ENCODE results near the gene PDIK1L.

DNA sequence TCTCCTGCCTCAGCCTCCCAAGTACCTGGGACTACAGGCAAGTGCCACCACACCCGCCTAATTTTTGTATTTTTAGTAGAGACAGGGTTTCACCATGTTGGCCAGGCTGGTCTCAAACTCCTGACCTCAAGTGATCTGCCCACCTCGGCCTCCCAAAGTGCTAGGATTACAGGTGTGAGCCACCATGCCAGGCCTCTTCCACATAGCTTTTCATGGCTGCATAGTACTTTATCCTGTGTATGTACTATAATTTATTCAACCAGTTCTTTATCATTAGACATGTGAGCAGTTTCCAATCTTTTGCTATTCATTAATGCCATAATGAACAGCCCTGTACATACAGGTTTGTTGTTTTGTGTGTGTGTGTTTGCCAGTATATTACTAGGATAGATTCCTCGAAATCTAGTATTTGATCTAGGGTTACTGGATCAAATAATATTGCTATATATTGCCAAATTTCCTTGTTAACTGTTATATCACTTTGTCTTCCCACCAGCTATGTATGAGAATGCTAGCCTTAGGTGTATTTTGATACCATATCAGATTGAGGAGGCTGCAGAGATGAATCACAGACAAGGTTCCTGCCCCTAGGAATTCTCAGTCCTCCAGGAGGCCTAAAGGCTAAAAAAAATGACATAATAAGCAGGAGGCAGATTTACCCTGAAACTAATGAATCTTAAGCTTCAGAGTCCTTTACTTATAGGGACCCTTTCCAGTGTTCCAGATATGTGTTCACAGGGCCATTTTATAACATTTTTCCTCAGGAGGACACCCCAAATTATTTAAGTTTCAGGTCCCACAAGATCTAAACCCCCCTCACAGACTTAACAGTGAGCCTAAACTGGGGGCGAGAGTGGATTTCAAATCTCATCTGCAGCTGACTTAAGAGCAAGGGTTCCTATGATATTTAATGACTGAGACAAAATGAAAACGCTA, 2.1 kb upstream of the PDIK1L start:
- TF ChIP-seq, protein P1, sequence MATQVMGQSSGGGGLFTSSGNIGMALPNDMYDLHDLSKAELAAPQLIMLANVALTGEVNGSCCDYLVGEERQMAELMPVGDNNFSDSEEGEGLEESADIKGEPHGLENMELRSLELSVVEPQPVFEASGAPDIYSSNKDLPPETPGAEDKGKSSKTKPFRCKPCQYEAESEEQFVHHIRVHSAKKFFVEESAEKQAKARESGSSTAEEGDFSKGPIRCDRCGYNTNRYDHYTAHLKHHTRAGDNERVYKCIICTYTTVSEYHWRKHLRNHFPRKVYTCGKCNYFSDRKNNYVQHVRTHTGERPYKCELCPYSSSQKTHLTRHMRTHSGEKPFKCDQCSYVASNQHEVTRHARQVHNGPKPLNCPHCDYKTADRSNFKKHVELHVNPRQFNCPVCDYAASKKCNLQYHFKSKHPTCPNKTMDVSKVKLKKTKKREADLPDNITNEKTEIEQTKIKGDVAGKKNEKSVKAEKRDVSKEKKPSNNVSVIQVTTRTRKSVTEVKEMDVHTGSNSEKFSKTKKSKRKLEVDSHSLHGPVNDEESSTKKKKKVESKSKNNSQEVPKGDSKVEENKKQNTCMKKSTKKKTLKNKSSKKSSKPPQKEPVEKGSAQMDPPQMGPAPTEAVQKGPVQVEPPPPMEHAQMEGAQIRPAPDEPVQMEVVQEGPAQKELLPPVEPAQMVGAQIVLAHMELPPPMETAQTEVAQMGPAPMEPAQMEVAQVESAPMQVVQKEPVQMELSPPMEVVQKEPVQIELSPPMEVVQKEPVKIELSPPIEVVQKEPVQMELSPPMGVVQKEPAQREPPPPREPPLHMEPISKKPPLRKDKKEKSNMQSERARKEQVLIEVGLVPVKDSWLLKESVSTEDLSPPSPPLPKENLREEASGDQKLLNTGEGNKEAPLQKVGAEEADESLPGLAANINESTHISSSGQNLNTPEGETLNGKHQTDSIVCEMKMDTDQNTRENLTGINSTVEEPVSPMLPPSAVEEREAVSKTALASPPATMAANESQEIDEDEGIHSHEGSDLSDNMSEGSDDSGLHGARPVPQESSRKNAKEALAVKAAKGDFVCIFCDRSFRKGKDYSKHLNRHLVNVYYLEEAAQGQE (IDR thresholded peaks at IDR 0.05; ENCODE audit: insufficient read depth in 1 of 2, low read depth in 2 of 2, low read length in 2 of 2): no peak
- TF ChIP-seq POLR2AphosphoS5 (IDR thresholded peaks at IDR 0.05; ENCODE audit: low read depth, low read length) (no peak), SIN3A (IDR thresholded peaks at IDR 0.05; ENCODE audit: borderline replicate concordance, insufficient read depth, low read length) (no peak), TAF1 (IDR thresholded peaks at IDR 0.05; ENCODE audit: borderline replicate concordance, insufficient read depth, low read length) (no peak), FOXP2 (optimal IDR thresholded peaks at IDR 0.05; ENCODE audit: borderline replicate concordance, extremely low read depth, extremely low read length, insufficient read depth) (no peak)
